A549 treated with DMSO at 1 μM for 4 hours (cell line): ENCODE data around the gene STK17A. TPM values are rescaled to one million over a fixed set of nuclear protein-coding genes. Genes with fewer than 3 reads are reported as not detected.

Experiments
- total RNA-seq: library from RNA; stranded (reverse); fragments of 200-300 nt; extraction: Qiagen RNA extraction; gene quantifications from 5 replicates; pipeline ENCODE4 v1.2.3, GENCODE V29; 2022; ENCODE audit warnings: low read depth

Gene STK17A
- total RNA-seq = 34.9 to 42.5 TPM (median 38.0 TPM) in 5 replicates

GRCh38 chr7:43582503-43583423 lies at the start of gene STK17A:
STK17A (plus strand) TSS chr7:43583108; CDS start chr7:43583244, 136 bp downstream.

Other genes starting within 250 kb of the STK17A start
- 89.0 to 106 TPM (median 94.0 TPM) in 5 replicates for gene COA1, start 146.4 kb downstream of the STK17A start, total RNA-seq
- 59.7 to 78.4 TPM (median 68.7 TPM) in 5 replicates for gene BLVRA, start 175.6 kb downstream of the STK17A start, total RNA-seq